NK-92 treated with Interleukin-12 subunit alpha and Interleukin-12 subunit beta, amount 100 ng/mL, for 24 hours (cell line): ENCODE results near the gene TMA7.
"Not testable (repeated sequence)": the region's sequence is repeated elsewhere in the genome, so short reads cannot be mapped to it uniquely, and the experiment has no call there.

Experiments
- DNase-seq: peaks from one replicate; lab custom pipeline; 2025; lab: John Stamatoyannopoulos, UW

Gene TMA7

DNA sequence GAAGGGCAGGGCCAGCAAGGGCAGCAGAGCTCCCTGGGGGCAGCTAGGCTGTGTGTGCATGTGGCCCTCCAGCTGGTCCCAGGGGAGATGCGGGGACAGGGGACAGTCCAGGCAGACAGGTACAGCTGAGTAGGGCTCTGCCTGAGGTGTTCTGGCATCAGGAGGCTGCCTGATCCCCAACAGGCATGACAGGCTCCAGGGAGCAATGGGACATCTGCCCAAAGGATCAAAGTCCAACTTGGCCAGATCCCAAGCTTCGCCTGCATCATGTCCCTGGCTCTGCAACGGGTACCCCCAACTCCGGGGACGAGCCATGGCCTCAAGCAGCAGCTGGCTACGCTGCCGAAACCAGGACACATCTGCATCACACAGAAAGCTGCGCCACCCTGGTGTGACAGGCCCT is 28.3 kb downstream of the TMA7 start:
- no peak for DNase-seq

DNA sequence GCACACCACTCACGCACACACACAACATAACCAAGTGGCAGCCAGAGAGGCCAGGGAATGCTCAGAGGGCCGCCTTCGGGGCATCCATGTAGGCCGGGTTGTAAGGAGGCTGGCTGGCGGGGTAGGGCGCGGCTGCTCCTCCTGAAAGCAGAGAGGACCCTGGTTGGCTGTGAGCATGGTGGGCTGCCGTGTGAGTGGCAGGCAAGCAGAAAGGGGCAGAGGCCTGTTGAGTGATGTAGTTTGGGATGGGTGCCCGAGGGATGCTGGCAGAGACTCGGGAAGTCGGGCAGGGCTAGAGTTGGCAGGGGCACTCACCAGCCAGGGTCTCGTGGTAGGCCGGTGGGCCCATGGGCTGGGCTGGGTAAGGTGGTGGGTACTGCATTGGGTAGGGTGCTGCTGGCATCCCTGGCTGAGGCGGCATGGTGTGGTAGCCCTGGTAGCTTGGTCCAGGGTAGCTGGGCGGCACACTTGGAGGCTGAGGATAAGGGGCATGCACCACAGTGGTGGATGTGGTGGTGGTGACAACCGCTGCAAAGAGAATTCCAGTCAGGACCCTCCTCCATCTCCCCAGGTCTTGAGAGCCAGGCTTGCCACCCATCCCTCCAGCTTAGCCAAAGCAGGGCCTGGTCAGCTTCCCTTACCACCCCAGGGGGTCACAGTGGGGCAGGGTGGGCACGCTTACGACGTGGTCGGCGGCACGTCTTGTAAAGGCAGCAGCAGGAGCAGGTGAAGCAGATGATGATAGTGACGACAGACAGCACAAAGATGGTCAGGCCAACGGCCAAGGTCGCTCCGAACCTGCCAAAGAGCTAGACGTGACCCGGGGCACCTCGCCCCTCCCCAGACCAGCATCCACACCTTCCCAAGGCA is 29.2 kb downstream of the TMA7 start:
- DNase-seq: no peak

DNA sequence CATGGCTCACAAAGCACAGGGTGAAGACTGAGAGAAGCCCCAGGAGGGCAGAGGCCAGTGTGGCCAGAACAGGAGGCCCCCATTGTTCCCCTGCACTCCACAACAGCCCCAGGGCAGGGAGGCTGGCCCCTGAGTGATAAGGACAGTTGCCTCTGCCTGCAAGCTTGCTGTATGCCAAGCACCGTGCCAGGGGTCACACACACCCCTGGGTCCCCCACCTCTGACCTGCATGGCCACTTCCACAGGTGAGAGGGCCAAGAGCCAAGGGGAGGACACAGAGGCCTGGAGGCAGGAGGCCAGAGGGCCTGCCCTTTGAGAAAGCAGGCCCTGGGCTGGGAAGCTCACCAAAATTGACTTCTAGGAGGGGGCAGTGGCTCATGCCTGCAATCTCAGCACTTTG is 30.2 kb downstream of the TMA7 start:
- DNase-seq: no peak

DNA sequence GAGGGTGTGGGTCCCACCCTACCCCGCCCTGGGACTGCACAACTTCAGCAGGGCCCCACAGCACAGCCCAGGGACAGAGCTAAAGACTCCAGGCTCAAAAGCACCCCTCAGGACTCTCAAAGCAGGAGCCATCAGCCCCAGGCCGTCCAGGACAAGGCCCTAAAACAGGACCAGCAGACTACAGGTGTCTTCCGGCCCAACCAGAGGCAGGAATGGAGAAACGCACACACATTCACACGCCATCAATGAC is 32.5 kb downstream of the TMA7 start:
- peak; percentile 38 for DNase-seq

DNA sequence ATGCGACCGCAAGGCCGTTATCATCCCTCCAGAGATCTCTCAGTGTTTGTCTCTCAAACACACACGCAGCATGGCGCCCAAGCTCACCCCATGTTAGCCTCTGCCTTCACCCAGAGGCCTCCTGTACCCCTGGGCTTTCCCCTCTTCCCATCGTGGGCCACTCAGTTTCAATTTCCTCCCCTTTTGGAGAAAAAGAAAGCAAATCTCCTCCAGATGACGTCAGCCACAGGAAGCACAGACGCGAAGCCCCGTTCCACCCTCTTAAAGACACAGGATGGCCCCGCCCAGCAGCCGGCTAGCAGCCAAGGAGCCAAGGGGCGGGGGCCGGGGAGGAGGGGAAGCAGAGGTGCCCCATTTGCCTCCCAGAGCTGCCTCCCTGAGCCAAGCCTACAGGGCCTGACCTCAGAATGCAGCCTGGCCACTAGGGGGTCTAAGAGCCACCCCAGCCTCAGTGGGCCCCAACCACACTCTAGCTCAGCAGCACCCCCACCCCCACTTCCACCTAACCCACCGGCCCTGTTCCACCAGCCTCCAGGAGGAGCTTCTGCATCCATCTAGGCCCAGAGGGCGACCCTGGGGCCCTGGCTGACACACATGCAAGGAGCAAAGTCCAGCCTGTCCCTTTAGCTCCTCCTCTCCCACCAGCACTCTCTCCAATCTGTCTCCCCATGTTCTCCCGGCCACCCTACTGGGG is 33.0 kb downstream of the TMA7 start:
- DNase-seq: peak; percentile 89

DNA sequence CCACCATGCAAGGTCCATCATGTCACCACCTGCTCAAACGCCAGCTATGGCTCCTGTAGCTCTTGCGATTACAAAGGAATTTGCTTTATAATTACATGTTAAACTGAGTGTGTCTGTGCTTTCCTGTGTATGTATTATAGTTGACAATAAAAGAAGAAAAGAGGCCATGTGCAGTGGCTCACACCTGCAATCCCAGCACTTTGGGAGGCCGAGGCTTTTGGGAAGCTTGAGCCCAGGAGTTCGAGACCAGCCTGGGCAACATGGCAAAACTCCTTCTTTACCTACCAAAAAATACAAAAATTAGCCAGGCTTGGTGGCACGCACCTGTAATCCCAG is 33.5 kb downstream of the TMA7 start:
- DNase-seq: no peak

DNA sequence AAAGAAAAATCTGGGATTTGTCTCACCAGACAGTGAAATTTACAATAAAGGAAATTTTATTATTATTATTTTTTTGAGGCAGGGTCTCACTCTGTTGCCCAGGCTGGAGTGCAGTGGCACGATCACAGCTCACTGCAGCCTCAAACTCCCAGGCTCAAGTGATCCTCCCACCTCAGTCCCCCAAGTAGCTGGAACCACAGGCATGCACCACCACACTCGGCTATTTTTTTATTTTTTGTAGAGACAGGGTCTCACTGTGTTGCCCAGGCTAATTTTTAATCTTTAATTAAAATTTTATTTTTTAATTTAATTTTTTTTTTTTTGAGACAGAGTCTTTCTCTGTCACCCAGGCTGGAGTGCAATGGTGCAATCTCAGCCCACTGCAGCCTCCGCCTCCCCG is 34.0 kb downstream of the TMA7 start:
- DNase-seq: not testable (repeated sequence)

DNA sequence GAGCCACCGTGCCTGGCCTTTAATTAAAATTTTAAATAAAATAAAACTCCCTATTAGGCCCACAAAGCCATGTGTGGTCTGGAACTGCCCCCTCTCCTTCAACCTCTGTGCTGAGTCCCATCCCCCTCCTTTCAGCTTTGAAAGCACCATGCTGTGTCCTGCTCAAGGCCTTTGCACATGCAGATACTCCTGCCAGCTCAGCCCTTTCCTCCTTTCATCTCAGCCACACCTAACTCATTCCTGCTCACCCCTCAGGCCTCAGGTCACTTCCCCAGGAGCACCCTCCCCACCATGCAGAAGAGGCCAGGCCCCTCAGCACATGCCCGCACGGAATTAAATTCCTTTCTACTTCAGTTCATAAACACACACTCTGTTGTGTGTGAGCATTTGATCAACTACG is 34.6 kb downstream of the TMA7 start:
- DNase-seq: no peak

DNA sequence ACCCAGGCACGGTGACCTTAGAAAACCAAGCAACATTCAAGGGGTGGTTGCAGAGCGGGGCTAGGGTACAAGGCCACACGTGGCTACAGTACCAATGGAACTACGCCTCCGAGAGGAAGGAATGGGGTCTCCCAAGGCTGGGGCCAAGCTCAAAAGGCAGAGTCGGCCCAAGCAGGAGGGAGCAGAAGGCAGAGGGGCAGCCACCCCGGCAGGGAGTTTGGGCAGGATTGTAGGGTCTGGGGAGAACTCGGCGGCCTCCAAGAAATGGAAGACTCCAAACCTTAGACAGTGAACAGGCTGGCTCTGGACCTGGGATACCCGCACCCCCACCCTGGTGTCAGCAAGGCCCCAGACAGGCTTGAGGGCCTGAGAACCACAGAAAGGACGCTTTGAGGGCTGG is 35.1 kb downstream of the TMA7 start:
- no peak for DNase-seq

DNA sequence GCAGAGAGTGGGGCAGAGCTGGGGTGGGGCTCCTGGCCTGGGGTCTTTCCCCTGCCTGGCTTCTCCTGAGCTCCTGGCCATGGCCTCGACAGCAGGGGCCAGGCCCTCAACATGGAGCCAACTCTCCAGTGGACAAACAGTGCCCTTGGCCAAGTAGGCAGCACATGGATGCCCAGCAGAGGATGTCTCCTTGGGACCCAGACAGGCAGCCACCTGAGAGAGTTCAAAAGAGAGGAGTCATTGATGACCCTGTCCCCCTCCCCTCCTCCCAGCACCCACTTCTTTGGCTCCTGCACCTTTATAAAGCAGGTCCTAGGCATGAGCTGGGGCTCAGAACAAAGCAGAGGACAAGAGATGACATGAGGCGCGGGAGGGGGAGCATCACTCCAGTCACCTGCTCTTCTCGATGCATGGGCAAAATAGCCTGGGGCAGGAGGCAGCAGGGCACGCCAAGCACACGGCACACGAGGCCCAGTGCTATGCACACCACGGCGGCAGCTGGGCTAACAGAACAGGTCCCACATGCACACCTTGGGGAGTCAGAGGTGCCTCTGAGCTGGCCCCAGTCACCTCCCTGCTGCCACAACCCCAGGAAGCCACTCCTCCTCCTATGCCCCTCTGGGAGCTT is 36.5 kb downstream of the TMA7 start:
- DNase-seq: no peak

DNA sequence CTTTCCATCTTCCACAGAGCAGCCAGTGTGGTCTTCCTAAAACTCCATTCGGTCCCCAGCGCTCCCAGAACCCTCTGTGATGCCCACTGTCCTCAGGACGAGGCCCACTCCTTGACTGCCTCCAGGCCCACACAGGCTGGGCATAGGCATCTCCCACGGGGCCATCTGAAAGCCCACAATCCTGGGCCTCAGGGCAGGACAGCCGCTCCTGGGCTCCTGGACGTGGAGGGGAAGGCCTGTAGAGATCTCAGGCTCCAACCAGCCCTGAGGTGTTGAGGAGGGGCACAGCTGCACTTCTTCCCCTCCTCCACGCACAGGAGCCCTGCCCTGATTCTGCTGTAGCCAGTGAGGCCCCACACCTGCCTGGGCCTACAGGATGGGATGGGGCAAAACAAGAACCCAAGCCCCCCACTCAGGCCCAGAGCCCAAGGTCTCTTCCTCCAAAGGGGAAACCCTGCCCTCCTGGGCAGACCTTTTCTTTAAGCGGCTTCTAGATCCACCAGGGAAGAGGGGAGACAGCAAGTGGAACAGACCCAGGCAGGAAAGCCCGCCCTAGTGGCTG is 38.0 kb downstream of the TMA7 start:
- no peak for DNase-seq

DNA sequence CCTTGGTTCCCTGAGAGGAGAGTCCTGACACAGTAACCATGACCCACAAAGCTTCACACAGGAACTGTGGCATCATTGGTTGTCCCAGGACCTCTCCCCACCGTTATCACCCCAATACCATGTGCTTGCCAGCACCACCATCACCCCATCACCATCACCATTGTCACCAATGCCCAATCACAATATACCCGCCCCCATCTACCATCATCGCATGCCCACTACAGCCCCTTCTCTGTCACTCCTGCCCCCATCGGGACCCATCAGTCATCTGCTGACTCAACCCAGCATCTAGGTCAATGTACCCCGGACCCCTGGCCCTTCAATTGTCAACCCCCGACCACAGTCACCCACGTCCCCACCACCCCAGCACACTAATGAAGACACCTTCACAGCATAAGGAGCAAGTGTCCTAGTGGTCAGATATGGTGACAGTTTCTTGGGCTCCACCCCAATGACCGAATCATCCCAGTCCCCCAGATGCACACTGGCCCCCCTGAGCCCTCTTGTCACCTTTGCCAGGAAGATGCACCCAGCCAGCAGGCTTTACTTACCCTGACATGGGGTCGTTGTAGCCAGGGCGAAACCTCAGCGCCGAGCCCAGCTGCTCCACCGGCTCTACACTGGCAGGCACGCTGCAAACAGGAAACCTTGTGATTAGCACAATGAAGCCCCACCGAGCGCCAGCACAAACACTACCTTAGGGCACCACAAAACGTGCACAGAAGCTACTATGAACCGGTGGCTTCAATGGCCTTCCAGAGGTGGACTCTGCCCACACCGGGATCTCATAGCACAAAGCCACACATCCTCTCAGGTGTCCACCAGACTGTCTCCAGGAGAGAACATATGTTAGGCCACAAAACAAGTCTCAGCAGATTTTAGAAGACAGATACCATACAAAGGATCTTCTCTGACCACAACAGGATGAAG is 38.8 kb downstream of the TMA7 start:
- DNase-seq: peak; percentile 22

DNA sequence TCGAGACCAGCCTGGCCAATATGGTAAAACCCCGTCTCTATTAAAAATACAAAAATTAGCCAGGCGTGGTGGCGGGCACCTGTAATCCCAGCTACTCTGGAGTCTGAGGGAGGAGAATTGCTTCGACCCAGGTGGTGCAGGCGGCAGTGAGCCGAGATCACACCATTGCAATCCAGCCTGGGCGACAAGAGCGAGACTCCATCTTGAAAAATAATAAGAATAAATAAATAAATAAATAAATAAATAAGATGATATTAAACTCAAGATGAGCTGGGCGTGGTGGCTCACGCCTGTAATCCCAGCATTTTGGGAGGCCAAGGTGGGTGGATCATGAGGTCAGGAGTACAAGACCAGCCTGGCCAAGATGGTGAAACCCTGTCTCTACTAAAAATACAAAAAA is 40.8 kb downstream of the TMA7 start:
- DNase-seq: not testable (repeated sequence)

DNA sequence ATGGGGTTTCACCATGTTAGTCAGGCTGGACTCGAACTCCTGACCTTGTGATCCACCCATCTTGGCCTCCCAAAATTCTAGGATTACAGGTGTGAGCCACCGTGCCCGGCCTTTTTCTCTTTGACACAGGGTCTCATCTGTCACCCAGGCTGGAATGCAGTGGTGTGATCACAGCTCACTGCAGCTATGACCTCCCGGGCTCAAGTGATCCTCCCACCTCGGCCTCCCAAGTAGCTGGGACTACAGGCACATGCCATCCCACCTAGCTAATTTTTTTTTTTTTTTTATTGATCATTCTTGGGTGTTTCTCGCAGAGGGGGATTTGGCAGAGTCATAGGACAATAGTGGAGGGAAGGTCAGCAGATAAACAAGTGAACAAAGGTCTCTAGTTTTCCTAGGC is 42.8 kb downstream of the TMA7 start:
- not testable (repeated sequence) for DNase-seq

DNA sequence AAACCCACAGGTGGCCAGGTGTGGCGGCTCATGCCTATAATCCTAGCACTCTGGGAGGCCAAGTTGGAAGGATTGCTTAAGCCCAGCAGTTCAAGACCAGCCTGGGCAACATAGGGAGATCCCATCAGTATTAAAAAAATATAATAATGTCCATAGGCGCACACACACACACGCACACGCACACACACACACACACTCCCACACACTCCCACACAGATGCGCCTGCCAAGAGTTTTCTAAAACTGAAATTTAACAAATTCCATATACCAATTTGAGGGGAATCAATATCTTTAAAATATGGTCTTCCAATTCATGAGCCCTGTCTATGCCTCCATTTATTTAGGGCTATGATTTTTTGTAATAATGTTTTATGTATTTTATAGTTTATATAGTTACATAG is 46.9 kb downstream of the TMA7 start:
- no peak for DNase-seq

DNA sequence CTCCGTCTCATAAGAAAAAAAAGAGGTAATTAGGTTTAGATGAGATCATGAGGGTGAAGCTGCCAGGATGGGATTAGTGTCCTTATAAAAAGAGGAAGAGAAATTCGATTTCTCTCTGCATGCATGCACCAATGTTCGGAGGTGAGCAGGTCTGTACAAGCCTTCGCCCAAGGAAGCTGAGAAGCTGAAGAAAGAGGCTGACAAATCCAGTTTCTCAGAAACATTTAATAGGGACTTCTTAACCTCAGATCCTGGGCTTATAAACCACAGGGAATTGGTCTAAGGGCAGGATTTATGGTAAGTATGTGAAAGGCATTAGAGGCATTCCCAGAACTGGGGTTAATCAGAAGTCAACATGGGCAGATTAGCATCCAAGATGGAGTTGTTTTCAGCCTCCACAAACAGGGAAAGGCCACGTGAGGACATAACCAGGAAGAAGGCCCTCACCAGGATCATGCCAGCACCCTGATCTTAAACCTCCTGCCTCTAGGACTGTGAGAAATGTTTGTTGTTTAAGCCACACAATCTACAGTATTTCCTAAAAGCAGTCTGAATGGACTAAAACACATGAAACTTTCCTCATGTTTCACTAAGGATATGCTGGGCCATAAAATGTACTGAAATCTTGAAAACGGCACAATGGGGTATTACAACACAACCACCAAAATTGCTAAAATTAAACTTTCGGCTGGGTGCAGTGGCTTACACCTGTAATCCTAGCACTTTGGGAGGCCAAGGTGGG is 52.6 kb downstream of the TMA7 start:
- no peak for DNase-seq

DNA sequence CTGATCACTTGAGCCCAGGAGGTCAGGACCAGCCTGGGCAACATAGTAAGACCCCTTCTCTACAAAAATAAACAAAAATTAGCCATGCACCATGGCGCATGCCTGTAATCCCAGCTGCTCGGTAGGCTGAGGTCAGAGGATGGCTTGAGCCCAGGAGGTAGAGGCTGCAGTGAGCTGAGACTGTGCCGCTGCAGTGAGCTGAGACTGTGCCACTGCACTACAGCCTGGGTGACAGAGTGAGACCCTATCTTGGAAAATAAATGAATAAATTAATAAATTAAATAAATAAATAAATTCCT is 53.1 kb downstream of the TMA7 start:
- DNase-seq: no peak
